ENCODE results near the gene ZNF407.

GRCh38 chr18:74929110-74929509 is 331.4 kb downstream of the ZNF407 start:
- TF ChIP-seq EZH2 (IDR thresholded peaks at IDR 0.05; ENCODE audit: low read depth, unreplicated experiment): no peak
- no peak for TF ChIP-seq POLR2AphosphoS5 (IDR thresholded peaks at IDR 0.05; ENCODE audit: low read depth)
- no peak for TF ChIP-seq CTCF (conservative IDR thresholded peaks at IDR 0.05; ENCODE audit: low read depth in 2 of 2)
- TF ChIP-seq NANOG (IDR thresholded peaks at IDR 0.05; ENCODE audit: borderline replicate concordance): no peak
- TF ChIP-seq REST (IDR thresholded peaks at IDR 0.05; ENCODE audit: unreplicated experiment): no peak
- no peak for TF ChIP-seq CREB1 (CRISPR knock-in tag; IDR thresholded peaks at IDR 0.05; ENCODE audit: low read depth)
- no peak for TF ChIP-seq ZNF331 (CRISPR knock-in tag; IDR thresholded peaks at IDR 0.05; ENCODE audit: low read depth)
